GM10266 (cell line): ENCODE data around the gene S100P.
A peak's percentile ranks its signal among the peaks of the same experiment; 100 is the strongest.

Experiments used
- DNase-seq: peaks from one replicate; pipeline ENCODE4 v3.0.0; 2012; ENCODE audit errors: extremely low spot score
- CTCF ChIP-seq: IDR thresholded peaks from 2 replicates; pipeline ENCODE4 v1.5.1; 2012; ENCODE audit warnings: mild to moderate bottlenecking, low read depth; ENCODE audit not compliant: control insufficient read depth, insufficient read depth; ENCODE audit errors: missing control alignments

The S100P gene

GRCh38 chr4:6695660-6696610 is 2.3 kb downstream of the S100P start:
- no peak for TF ChIP-seq CTCF
- DNase-seq, result no peak

GRCh38 chr4:6696611-6697010 is 2.9 kb downstream of the S100P start:
- DNase-seq, result no peak
- TF ChIP-seq CTCF, result no peak

GRCh38 chr4:6697131-6697530 is 3.5 kb downstream of the S100P start:
- TF ChIP-seq CTCF, result no peak

GRCh38 chr4:6699388-6699787 is 5.7 kb downstream of the S100P start:
- TF ChIP-seq CTCF, result no peak
- DNase-seq, result no peak

More at GRCh38 chr4:6697131-6697530, 3.5 kb downstream of the S100P start:
- DNase-seq, result no peak

GRCh38 chr4:6699903-6700302 is 6.2 kb downstream of the S100P start:
- no peak for TF ChIP-seq CTCF
- DNase-seq, result no peak

DNA sequence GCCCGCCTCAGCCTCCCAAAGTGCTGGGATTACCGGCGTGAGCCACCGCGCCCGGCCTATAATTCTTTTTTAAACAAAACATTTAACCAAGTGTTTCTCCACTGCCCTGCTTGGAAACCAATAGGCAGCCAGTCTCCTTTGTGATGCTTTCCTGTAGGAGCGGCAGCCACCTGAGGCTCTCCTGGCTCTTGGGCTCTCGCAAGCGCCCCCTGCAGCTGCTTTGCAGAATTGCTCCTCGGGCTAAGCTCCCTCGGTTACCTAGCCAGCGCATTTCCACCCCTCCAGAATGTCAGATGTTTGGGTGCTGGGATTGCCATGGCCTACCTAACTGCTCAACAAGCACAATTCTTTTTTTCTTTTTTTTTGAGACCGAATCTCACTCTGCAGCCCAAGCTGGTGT is 7.7 kb downstream of the S100P start:
- no peak for DNase-seq
- peak; percentile 33 for TF ChIP-seq CTCF

GRCh38 chr4:6702761-6703160 is 9.1 kb downstream of the S100P start:
- no peak for TF ChIP-seq CTCF

More at GRCh38 chr4:6702761-6703160, 9.1 kb downstream of the S100P start:
- no peak for DNase-seq
